B cell (primary cell): ENCODE data around the gene RBPJL. TPM values are rescaled to one million over a fixed set of nuclear protein-coding genes. Genes with fewer than 3 reads are reported as not detected.

ENCODE experiments used
- ATAC-seq: fragments of 200-7000 bp; cut with Tn5 transposase; one replicate; pipeline ENCODE4 v1.10.0; 2021; ENCODE audit warnings: low read depth, mild to moderate bottlenecking, moderate number of reproducible peaks, moderate library complexity
- CTCF ChIA-PET: fragments of 350-600 bp; sonication (Branson Sonifier 250); formaldehyde crosslinking; loops from one replicate; lab custom pipeline; 2021; ENCODE audit warnings: antibody characterized with exemption, inconsistent platforms; lab: Charles Lee
- POLR2A ChIA-PET: fragments of 350-600 bp; sonication (Branson Sonifier 250); formaldehyde crosslinking; loops from one replicate; lab custom pipeline; 2021; ENCODE audit warnings: antibody characterized with exemption; lab: Charles Lee
- DNase-seq: peaks from one replicate; pipeline ENCODE4 v3.0.0; 2013
- H2AFZ ChIP-seq: 2 replicates; pipeline ENCODE4 v1.6.1; 2012; ENCODE audit warnings: mild to moderate bottlenecking, low read depth, low read length; ENCODE audit not compliant: insufficient read depth, poor library complexity, severe bottlenecking
- H3K27ac ChIP-seq, 2 donors: 1 replicate in 1 of 2; 2 replicates in 1 of 2; pipeline ENCODE4 v1.5.1; 2012 to 2013; ENCODE audit warnings: low read length in 2 of 2, mild to moderate bottlenecking in 2 of 2, moderate library complexity in 1 of 2
- H3K27me3 ChIP-seq, 4 experiments: fragments of 200-600 bp in 1 of 4; sonication (generic) in 1 of 4; replicated peaks in 1 of 4; 1 replicate in 2 of 4; 2 replicates in 2 of 4; pipeline versions ENCODE4 v1.6.1 to v1.7.0; 2013 to 2016; ENCODE audit warnings: low read length in 3 of 4, mild to moderate bottlenecking in 2 of 4, mixed read lengths in 1 of 4, moderate library complexity in 1 of 4; ENCODE audit not compliant: insufficient read depth in 4 of 4, control insufficient read depth in 3 of 4; ENCODE audit errors: control extremely low read depth in 1 of 4
- H3K36me3 ChIP-seq, 2 experiments: replicated peaks in 1 of 2; 1 replicate in 1 of 2; 2 replicates in 1 of 2; pipeline versions ENCODE4 v1.6.1 to v1.7.1; 2013; ENCODE audit warnings: low read length in 1 of 2; ENCODE audit not compliant: insufficient read depth in 2 of 2, control insufficient read depth in 1 of 2; ENCODE audit errors: control extremely low read depth in 1 of 2, extremely low read depth in 1 of 2
- H3K4me1 ChIP-seq, 2 donors: fragments of 200-600 bp in 1 of 2; sonication (generic) in 1 of 2; 1 replicate in 1 of 2; 2 replicates in 1 of 2; pipeline versions ENCODE4 v1.5.1 to v1.6.1; 2013 to 2017; ENCODE audit warnings: low read length in 2 of 2; ENCODE audit not compliant: control insufficient read depth in 2 of 2, insufficient read depth in 2 of 2
- H3K4me2 ChIP-seq: replicated peaks from 2 replicates; pipeline ENCODE3; 2012; ENCODE audit warnings: mild to moderate bottlenecking, low read depth, low read length; ENCODE audit not compliant: poor library complexity, severe bottlenecking
- H3K4me3 ChIP-seq, 5 experiments: fragments of 200-600 bp in 1 of 5; sonication (generic) in 1 of 5; 1 replicate in 3 of 5; 2 replicates in 2 of 5; pipeline versions ENCODE4 v1.5.1 to v1.7.0; 2011 to 2016; ENCODE audit warnings: low read length in 4 of 5, mild to moderate bottlenecking in 4 of 5, low read depth in 2 of 5, control low read depth in 1 of 5, moderate library complexity in 1 of 5; ENCODE audit not compliant: insufficient read depth in 1 of 5; ENCODE audit errors: control extremely low read depth in 1 of 5, extremely low read depth in 1 of 5
- H3K79me2 ChIP-seq: fragments of 200-600 bp; sonication (generic); one replicate; pipeline ENCODE4 v1.6.0; 2016; ENCODE audit warnings: low read length; ENCODE audit not compliant: control insufficient read depth, insufficient read depth
- H3K9ac ChIP-seq: fragments of 200-600 bp; sonication (generic); 2 replicates; pipeline ENCODE4 v1.6.1; 2017; ENCODE audit warnings: mild to moderate bottlenecking, low read length, moderate library complexity
- H3K9me3 ChIP-seq, 3 donors: one replicate each; pipeline versions ENCODE4 v1.6.1 to v1.7.1; 2013; ENCODE audit warnings: low read length in 2 of 3; ENCODE audit not compliant: control insufficient read depth in 2 of 3, insufficient read depth in 1 of 3; ENCODE audit errors: control extremely low read depth in 1 of 3
- H4K20me1 ChIP-seq: 2 replicates; pipeline ENCODE4 v1.6.0; 2012; ENCODE audit warnings: mild to moderate bottlenecking, low read length; ENCODE audit not compliant: insufficient read depth, control insufficient read depth, poor library complexity, severe bottlenecking
- H3K27ac Mint-ChIP-seq: one replicate; pipeline ENCODE4 v1.8.0; 2021; ENCODE audit warnings: mixed read lengths
- H3K27me3 Mint-ChIP-seq: one replicate; pipeline ENCODE4 v1.8.0; 2021; ENCODE audit warnings: mixed read lengths
- H3K4me1 Mint-ChIP-seq: one replicate; pipeline ENCODE4 v1.8.0; 2021; ENCODE audit warnings: mixed read lengths
- H3K4me3 Mint-ChIP-seq: one replicate; pipeline ENCODE4 v1.8.0; 2021; ENCODE audit warnings: mixed read lengths
- H3K9me3 Mint-ChIP-seq: one replicate; pipeline ENCODE4 v1.8.0; 2022; ENCODE audit warnings: mixed read lengths; ENCODE audit not compliant: insufficient read depth
- CTCF ChIP-seq: fragments of 200-600 bp; IDR thresholded peaks from one replicate; pipeline ENCODE4 v1.8.0; 2022; ENCODE audit warnings: antibody characterized with exemption, mild to moderate bottlenecking
- EZH2 ChIP-seq: IDR thresholded peaks from 2 replicates; pipeline ENCODE4 v1.6.1; 2012; ENCODE audit warnings: borderline replicate concordance, low read depth, mild to moderate bottlenecking, moderate library complexity, low read length; ENCODE audit not compliant: insufficient read depth, poor library complexity, severe bottlenecking
- WGBS: methylation state at CpG from one replicate; pipeline ENCODE4 v1.1.5; 2013; ENCODE audit warnings: missing lambda C conversion rate; ENCODE audit not compliant: insufficient coverage; 5-methylcytosine and 5-hydroxymethylcytosine counted together
- intact Hi-C: fragments of 100-400 bp; cut with micrococcal nuclease; formaldehyde crosslinking; loops from one replicate; pipeline ENCODE4 v1.10.0; 2022
- polyA plus RNA-seq: library from polyadenylated mRNA; depleted of rRNA; stranded (reverse); fragments of >200 nt; gene quantifications from 2 replicates; pipeline ENCODE4 v1.2.3, GENCODE V29; 2012
- total RNA-seq, 2 donors: library from RNA; stranded (reverse); fragments of 120-200 nt in 1 of 2; gene quantifications; 1 replicate in 1 of 2; 2 replicates in 1 of 2; pipeline versions ENCODE4 v1.2.3 to v1.2.4, GENCODE V29; 2013 to 2022

RBPJL gene
- total and polyA plus RNA-seq, 2 donors (not counting 1 experiment from before 2014, with no cell fraction given): not detected

DNA sequence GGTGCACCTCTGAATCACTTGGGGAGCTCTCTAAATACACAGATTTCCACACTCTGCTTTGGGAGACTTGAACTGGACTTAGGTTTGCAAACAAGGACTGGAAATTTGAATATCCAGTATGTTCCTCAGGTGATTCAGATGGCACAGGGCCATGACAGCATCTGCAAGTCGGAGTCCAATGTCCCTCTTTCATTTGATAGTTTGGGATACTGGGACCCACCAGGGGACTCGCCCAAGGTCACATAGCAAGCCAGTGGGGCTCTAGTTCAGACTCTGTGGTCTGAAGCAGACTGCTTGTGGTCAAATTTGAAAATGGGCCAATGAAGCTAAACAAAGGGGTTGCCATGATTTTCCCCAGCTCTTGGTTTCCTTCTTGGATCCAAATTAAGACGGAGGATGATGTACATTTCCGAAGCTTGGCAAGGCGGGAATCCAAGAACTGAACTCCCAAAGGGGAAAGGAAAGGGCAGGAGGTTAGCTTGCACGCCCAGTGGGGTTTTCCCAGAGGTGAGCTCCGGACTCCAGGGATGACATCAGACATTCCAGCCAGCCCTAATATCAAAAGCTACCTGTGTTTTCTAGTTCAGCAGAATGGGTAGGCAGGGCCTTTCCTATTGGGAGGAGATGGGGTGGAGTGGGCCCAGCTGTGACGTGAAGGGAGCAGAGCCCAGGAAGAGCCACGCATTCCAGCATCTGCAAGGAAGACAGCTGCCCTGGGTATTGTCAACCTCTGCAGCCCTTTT, 52.9 kb downstream of the RBPJL start:
- Histone ChIP-seq H3K4me3 (no peak overlapping the region), H3K27me3 (peaks cover 0 to 5% (median 0%) of the 10 kb centered on the region in 4 experiments), H2AFZ (no peak overlapping the region), H3K27ac (no peak overlapping the region), H3K9ac (no peak overlapping the region), H4K20me1 (peaks cover 11% of the 10 kb centered on the region), H3K36me3 (no peaks in the 10 kb centered on the region), H3K79me2 (peaks cover 14% of the 10 kb centered on the region), H3K9me3 (no peaks in the 10 kb centered on the region), H3K4me1 (peaks cover 13 to 15% of the 10 kb centered on the region in 2 donors), H3K4me2 (no peak overlapping the region)
- over 99% methylated on average over 8 of the region's 9 CpGs for WGBS
- no peaks in the 10 kb centered on the region for H3K27me3 Mint-ChIP-seq
- TF ChIP-seq CTCF: no peak
- TF ChIP-seq EZH2: no peak
- intact Hi-C loops: loop anchor here (5.0 kb wide), 1 partner anchor 613 kb away; the partner anchor contains the start of gene ZNF335
- ChIA-PET POLR2A (no interaction called here), CTCF (interaction anchor here (0.8 to 20.6 kb wide), 5 partner anchors 15 to 93 kb away, joined by 4 to 814 read pairs (median 79); partner anchors contain the start of genes PIGT and TP53TG5)
- H3K4me3 Mint-ChIP-seq: no peak overlapping the region
- H3K9me3 Mint-ChIP-seq: no peaks in the 10 kb centered on the region
- no peak for ATAC-seq
- no peak overlapping the region for H3K27ac Mint-ChIP-seq
- H3K4me1 Mint-ChIP-seq: peaks cover 18% of the 10 kb centered on the region
- no peak for DNase-seq

GRCh38 chr20:45361793-45362192, 55.2 kb downstream of the RBPJL start:
- Mint-ChIP-seq H3K27ac (no peak overlapping the region), H3K27me3 (no peaks in the 10 kb centered on the region), H3K4me3 (peak overlapping the region; percentile 32), H3K4me1 (peaks cover 36% of the 10 kb centered on the region), H3K9me3 (no peaks in the 10 kb centered on the region)
- no peak for TF ChIP-seq EZH2
- TF ChIP-seq CTCF: no peak
- H3K9me3 ChIP-seq: no peaks in the 10 kb centered on the region
- H3K4me3 ChIP-seq: no peak overlapping the region
- no peak overlapping the region for H3K9ac ChIP-seq
- POLR2A ChIA-PET: interaction anchor here (1.9 kb wide), 1 partner anchor 75 kb away, joined by 4 read pairs; no protein-coding TSS in a partner anchor
- ATAC-seq (no peak), DNase-seq (no peak)
- H3K79me2 ChIP-seq: peaks cover 32% of the 10 kb centered on the region
- H3K4me2 ChIP-seq: no peak overlapping the region
- peaks cover 35 to 37% of the 10 kb centered on the region in 2 donors for H3K4me1 ChIP-seq
- H3K36me3 ChIP-seq: peaks cover 5 to 19% of the 10 kb centered on the region in 2 experiments
- intact Hi-C loops: loop anchor here (1.0 to 5.0 kb wide), 5 partner anchors 41 to 611 kb away; partner anchors contain the start of genes YWHAB and ZNF335
- H4K20me1 ChIP-seq: peaks cover 33% of the 10 kb centered on the region
- peaks cover 0 to 5% (median 0%) of the 10 kb centered on the region in 4 experiments for H3K27me3 ChIP-seq
- no peak overlapping the region for H3K27ac ChIP-seq
- 100% methylated on average over 1 of the region's 6 CpGs for WGBS
- no peak overlapping the region for H2AFZ ChIP-seq
- CTCF ChIA-PET: interaction anchor here (0.7 to 20.6 kb wide), 13 partner anchors 13 to 409 kb away, joined by 3 to 814 read pairs (median 11); partner anchors contain the start of genes PIGT, TP53TG5 and WFDC10A
